NCI-H1092 treated with DMSO at 0.1 percent for 48 hours (cell line): ENCODE results near the gene NRARP.

Source experiments
- DNase-seq: peaks from one replicate; lab custom pipeline; 2025; lab: John Stamatoyannopoulos, UW

Gene NRARP

DNA sequence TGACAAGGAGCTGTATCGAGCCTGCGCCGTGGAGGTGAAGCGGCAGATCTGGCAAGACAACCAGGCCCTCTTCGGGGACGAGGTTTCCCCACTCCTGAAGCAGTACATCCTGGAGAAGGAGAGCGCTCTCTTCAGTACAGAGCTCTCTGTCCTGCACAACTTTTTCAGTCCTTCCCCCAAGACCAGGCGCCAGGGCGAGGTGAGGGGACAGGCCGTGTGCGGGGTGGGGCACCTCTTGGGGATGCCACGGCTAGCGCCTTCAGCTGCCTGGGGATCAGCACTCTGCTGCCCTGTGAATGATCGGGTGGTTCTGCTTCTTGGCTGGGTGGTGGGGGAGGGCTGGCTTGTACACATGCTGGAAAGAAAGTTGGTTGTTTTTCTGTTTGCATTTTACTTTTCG is 45.2 kb downstream of the NRARP start:
- DNase-seq = no peak

DNA sequence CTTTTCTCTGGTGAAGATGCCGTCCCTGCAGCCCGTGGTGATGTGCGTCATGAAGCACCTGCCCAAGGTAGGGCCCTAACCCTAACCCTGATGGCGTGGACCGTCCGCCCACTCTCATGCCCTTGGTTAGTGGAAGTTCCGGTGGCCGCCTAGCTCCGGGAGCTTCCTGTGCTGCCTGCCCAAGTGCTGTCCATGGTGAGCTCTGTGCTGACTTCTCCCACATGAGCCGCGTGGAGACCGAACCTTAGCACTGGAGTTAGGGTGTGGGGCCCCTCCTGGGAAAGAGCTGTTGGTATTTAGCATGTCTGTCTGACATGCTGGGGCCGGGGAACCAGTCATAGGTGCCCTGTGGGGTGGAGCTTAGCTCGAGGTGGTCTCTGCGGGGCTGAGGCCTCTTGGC is 45.7 kb downstream of the NRARP start:
- no peak for DNase-seq

DNA sequence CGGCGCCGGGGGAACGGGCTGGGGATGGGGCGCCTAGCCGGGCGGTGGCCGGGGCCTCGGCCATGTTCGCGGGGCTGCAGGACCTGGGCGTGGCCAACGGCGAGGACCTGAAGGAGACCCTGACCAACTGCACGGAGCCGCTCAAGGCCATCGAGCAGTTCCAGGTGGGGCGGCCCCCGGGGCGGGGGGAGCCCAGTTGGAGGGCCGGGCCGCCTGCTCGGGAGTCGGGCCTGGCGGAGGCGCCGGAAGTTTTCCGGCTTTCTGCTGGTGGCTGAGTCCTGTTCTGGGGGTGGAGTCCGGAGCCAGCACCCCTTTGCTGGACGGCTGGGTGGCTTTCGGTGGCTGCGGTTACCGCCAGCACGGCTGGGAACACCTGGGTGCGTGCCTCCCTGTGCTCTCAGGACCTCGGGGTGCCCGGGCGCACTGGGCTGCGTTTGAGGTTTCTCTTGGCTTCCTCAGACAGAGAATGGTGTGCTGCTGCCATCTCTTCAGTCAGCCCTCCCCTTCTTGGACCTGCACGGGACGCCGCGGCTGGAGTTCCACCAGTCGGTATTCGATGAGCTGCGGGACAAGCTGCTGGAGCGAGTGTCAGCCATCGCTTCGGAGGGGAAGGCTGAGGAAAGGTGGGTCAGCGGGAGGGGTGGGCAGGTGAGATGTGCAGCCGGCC is 46.5 kb downstream of the NRARP start:
- no peak for DNase-seq

DNA sequence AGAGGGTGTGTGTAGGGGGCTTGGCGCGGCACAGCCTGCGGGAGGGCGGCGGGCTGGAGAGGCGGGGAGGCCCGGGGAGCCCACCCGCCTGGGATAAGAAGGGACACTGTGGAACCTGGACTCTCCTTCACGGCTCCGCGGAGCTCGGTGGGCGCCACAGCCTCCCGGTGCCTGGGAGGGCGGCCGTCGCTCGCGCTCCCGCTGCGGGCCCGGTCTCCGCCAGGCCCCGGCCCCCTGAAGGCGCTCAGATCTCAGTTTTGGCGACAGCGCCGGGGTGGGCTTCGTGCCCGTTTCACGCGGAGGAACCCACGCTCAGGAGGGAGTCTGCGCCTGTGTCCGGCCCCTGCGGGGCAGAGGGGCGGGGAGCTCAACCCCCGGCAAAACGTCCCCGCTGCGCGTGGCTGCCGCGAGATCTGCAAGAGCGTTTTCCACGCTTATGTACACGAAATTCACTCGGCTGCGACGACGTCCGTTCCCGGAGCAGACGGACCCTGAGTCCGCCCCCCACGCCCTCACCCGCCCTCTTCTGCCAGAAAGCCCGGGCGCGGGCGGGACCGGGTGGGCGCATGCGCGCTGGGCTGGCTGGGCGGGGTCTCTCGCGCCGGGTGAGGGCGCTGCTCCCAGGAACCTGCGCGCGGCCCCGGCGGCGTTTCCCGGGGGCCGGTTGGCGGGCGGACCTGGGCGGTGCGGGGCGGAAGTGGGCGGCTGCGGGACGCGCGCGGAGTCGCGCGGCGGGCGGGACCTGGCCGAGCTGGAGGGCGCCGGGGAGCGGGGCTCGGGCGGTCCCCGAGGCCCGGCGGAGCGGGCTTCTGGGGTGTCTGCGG is 47.2 kb downstream of the NRARP start, which contains the start of gene NELFB:
Gene NELFB, plus strand, starts transcription at position 704 of the 824 bp plus-strand sequence.
- DNase-seq = peak; percentile 90

DNA sequence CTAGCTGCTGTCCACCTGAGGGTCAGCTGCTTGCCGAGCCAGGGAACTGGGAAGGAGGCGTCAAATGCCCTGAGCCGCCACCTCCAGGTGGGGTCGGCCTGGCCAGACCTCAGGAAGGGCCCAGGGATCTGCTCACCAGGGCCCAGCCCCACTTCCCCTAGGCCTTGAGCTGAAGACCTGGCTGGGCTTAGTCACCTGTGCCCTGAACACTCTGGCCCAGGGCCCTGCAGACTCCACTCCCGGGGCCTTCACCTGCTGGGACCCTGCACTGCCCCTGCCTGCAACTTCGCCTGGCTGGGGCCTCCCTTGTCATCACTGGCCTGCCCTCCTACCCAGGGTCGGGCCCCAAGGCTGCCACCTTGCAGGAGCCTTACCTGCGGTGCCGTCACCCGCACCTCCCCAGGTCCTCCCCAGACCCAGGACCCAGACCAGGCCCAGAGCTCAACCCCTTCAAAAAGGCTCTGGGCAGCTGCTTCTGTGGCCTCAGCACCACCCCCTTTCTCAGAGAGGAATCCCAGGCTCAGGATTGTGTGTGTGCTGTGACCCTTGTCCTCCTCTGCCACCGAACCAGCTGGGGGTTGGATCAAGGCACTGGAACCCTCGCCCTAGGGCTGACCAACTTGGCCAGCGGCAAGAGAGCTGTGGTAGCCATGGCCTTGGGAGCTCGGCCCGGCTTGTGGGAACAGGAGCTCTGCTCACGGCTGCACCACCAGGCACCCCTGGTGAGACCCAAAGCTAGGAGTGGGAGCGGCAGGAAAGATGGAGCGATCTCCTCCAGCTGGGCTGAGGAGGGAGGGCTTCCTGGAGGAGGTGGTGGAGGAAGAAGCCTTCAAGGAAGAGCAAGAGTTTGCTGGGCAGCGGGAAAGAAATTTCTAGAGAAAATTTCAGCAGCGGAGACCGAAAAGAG is 48.1 kb downstream of the NRARP start:
- no peak for DNase-seq

DNA sequence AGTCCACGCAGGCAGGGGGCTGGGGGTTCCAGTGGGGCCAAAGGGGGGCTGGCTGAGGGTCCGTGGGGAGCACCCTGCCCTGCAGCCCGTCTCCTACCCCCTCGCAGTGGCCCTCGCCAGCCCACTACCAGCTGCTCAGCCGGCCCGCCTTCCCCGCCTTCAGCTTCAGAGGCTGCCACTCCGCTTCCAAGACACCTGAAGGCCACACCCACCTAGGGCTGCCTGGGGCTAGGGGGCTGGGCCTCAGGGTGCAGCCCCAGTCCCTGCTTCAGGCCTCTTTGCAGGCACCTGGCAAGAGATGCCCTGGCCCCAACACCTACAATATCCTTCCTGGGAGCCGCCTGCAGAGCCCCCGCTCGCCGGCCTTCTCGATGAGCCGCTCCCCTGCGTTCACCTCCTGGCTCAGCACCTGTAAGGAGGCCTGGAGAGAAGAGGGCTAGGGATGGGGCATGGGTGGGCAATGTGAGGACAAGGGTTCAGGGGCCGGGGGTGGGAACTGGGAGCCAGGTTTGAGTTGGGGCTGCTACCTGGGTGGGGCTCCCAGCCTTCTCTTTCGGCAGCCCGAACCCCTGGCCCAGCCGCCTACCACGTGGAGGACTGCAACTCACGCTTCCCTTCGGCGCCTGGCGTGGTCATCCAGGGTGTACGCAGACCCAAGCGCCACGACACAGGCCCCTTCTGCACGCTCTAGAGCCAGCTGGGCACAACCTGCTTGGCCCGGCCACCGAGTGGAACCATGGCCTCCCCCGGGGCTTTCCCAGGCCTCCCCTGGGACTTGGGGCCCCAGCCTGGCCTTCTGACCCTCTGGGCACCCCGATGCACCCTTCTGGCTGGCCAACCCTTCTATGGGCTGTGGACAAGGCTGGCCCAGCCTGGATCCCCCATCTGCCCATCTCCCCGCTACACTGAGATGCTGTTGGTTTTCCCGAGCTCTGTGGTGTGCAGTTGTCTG is 49.2 kb downstream of the NRARP start:
- DNase-seq = no peak

DNA sequence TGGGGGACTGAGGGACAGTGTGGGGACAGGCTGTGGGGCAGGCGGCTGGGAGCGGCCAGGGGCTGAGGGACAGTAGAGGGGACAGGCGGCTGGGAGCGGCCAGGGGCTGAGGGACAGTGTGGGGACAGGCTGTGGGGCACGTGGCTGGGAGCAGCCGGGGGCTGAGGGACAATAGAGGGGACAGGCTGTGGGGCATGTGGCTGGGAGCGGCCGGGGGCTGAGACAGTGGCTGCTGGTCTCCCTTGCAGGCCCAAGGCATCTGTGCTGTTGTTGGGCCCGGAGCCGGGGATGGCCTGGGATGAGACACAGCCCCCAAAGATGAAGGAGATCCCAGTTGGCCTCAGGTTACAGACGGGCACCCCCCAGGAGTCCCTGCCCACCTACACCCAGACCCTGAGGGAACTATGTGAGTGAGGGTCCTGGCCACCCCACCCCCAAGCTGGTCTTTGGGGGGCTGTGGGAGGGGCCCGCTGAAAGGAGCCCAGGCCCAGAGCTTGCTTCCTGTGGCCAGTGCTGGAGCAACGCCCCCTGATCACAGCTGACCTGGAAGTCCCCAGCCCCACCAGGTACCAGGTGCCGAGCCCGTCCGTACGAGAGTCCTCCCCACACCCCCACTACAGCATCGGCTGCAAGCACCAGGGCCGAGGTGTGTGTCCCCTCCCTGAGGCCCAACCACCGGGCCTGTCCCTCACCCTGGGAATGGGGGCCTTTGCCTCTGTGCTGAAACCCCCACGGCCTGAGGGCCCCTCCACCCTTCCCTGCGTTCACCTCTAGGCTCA is 50.4 kb downstream of the NRARP start:
- no peak for DNase-seq

DNA sequence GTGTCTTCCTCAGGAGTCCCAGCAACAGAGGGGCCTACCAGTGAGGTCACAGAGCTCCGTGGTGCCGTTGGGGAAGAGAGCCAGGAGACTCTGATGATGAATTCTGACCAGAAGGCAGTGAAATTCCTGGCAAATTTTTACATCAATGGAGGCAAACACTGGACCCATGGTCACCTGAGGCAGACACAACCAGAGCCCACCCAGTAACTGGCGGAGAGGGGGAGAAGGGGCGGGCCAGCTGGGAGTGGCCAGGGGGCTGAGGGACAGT is 50.9 kb downstream of the NRARP start, which contains the start of gene STPG3:
Gene STPG3, plus strand, starts transcription at position 93 of the 268 bp plus-strand sequence. Its CDS starts 1 bp downstream, at position 94.
- no peak for DNase-seq

DNA sequence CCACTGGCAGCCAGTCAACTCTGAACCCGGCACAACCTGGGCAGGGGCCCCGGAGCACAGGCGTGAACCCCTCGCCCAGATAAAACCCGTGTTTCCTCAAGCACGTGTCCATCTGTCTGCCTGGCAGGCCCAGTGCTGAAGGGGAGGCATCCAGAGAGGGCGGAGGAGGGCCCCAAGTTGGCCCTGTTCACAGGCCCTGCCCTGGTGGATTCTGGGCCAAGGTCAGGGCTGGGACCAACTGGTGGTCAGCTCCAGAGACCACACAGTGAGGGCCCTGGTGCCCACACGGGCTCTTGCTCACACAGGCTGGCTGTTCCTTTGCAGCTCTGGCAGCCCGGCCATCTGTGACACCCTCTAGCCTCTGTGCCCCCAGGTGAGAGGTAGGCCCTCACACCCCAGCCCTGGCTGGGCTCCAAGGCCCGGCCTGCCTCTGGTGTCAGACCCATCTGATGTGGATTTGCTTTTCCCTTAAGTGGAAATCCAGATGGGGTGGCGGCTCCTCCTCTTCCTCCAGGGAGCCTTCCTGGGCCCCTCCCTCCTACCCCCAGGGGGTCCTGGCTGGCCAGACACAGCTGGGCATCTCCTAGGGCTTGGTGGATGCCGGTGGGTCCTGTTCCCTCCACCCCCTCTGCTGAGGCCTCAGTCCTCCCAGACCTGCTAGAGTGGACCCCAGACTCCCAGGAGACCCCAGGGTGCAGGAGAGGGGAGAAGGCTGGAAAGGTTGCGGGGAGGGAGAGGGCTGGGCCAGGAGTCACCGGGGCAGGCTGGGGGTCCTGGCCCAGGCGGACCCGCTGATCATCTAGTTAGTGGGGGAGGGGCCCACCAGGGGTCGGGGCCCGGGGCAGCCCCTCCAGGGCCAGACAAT is 51.5 kb downstream of the NRARP start:
- DNase-seq = no peak
